ENCODE data around the gene ARHGAP44. TPM values are rescaled to one million over a fixed set of nuclear protein-coding genes. Genes with fewer than 3 reads are reported as not detected.

The ARHGAP44 gene
- total RNA-seq, 1 experiment from 2014 or later = 17.1 TPM

DNA sequence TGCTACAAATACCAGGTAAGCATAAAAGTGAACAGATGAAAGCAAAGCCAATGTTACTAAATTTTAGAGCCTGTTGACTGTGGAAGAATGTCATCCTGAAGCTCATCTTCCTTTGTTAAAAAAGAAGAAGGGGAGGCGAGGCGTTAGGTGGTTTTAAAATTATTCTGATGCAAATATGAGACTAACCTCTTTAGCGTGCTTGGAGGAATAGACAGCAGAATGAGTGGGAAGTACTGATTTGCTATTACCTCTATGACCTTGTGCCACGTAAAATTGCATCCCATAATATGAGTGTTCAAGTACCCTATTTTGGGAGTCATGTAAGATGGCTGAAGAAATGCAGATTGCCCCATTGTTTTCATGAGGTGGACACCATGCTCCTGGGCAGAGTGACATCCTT is 132.8 kb downstream of the ARHGAP44 start:
- intact Hi-C loops (cut with micrococcal nuclease; ENCODE audit: unreplicated experiment) = no loop called here
- BruUV-seq (replicated peaks) = no TSS peak
- CTCF ChIA-PET = no interaction called here
- Mint-ChIP-seq H3K9me3 (ENCODE audit: low read depth, unreplicated experiment) (no peaks in the 10 kb centered on the region), H3K4me1 (ENCODE audit: low read depth, unreplicated experiment) (no peaks in the 10 kb centered on the region), H3K4me3 (ENCODE audit: low read depth, unreplicated experiment) (no peak overlapping the region), H3K27ac (ENCODE audit: unreplicated experiment) (no peak overlapping the region), H3K36me3 (ENCODE audit: insufficient read depth, unreplicated experiment) (no peaks in the 10 kb centered on the region), H3K27me3 (ENCODE audit: unreplicated experiment) (no peaks in the 10 kb centered on the region)
- DNase-seq = no peak
- TF ChIP-seq, protein P1, sequence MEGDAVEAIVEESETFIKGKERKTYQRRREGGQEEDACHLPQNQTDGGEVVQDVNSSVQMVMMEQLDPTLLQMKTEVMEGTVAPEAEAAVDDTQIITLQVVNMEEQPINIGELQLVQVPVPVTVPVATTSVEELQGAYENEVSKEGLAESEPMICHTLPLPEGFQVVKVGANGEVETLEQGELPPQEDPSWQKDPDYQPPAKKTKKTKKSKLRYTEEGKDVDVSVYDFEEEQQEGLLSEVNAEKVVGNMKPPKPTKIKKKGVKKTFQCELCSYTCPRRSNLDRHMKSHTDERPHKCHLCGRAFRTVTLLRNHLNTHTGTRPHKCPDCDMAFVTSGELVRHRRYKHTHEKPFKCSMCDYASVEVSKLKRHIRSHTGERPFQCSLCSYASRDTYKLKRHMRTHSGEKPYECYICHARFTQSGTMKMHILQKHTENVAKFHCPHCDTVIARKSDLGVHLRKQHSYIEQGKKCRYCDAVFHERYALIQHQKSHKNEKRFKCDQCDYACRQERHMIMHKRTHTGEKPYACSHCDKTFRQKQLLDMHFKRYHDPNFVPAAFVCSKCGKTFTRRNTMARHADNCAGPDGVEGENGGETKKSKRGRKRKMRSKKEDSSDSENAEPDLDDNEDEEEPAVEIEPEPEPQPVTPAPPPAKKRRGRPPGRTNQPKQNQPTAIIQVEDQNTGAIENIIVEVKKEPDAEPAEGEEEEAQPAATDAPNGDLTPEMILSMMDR (IDR thresholded peaks at IDR 0.05; ENCODE audit: unreplicated experiment) = no peak

DNA sequence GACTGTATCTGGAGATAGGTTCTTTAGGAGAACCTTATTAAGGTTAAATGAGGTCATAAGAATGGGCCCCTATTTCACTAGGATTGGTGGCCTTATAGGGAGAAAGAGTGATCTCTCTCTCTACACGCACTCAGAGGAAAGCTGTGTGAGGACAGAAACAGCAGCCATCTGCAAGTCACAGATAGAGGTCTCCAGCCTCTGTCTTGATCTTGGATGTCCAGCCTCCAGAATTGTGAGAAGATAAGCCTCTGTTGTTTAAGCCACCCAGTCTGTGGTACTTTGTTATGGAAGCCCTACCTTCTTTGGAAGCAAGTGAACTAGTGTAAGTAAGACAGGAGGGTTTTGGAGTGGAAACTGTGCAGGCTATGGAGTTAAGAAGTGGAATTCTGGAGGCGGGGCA is 135.3 kb downstream of the ARHGAP44 start:
- no peak overlapping the region for H3K27ac Mint-ChIP-seq (ENCODE audit: unreplicated experiment)
- H3K4me3 Mint-ChIP-seq (ENCODE audit: low read depth, unreplicated experiment) = no peak overlapping the region
- BruUV-seq (replicated peaks) = no TSS peak
- H3K4me1 Mint-ChIP-seq (ENCODE audit: low read depth, unreplicated experiment) = no peaks in the 10 kb centered on the region
- DNase-seq = no peak
- TF ChIP-seq, protein P1 (IDR thresholded peaks at IDR 0.05; ENCODE audit: unreplicated experiment) = no peak
- no peaks in the 10 kb centered on the region for H3K27me3 Mint-ChIP-seq (ENCODE audit: unreplicated experiment)
- CTCF ChIA-PET = no interaction called here
- H3K36me3 Mint-ChIP-seq (ENCODE audit: insufficient read depth, unreplicated experiment) = no peaks in the 10 kb centered on the region
- intact Hi-C loops (cut with micrococcal nuclease; ENCODE audit: unreplicated experiment) = no loop called here
- H3K9me3 Mint-ChIP-seq (ENCODE audit: low read depth, unreplicated experiment) = no peaks in the 10 kb centered on the region

DNA sequence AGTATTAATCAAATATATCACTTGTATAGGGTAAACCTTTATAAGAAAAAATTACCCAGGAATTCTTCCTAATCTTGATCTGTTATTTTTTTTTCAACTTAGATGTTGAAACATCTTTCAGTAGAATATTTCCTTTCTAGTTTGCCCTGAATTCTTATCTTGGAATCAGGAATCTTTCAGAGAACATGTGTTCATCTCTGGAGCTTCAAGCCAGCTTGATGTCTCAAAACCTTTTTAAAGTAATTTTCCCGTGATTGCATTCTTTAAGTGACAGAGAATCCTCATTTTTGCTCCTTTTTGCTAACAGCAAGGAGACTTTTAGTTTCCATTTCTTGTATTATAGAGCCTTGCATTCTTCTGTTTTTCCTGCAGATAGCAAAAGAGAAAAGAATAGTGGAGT is 137.7 kb downstream of the ARHGAP44 start:
- intact Hi-C loops (cut with micrococcal nuclease; ENCODE audit: unreplicated experiment) = no loop called here
- H3K4me1 Mint-ChIP-seq (ENCODE audit: low read depth, unreplicated experiment) = no peaks in the 10 kb centered on the region

DNA sequence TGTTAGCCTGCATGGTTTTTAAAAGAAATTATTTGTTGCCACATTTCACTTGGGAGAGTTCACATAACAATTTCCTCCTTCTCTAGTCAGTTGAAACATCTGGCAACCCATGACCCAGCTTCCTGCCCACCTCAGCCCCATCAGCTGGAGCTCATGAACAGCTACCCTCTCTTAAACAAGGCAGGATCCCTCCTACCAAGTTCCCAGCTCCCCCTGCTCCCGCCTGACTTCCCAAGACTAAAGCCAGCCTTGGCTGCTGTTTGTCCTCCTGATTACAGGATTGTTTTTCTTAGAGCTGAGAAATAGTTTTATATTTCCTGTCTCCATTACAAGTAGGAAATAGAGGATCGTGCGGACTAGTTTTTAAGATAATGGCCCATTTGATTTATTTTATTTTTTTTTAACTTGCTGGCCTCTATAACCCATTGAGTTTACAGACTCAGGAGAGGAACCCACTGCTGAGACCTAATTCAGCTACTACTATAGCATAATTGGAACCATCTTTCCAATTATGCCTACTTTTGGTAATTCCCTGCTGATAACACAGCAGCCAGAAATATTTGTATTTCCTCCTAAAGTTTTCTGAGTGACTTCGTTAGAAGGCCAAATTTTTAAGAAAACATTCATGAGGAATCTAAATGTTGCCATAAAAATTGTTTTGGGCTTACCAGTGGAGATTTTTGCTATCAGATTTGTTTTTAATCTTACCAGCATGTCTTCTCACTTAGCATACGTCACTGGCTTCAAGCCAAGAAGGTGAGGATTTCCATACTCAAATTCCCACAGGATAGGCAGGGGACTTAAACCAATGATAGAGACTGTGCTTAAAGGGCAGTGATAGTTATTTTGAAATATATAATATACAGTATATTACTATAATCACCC is 138.5 kb downstream of the ARHGAP44 start:
- Mint-ChIP-seq H3K27me3 (ENCODE audit: unreplicated experiment) (no peaks in the 10 kb centered on the region), H3K27ac (ENCODE audit: unreplicated experiment) (no peak overlapping the region), H3K4me1 (ENCODE audit: low read depth, unreplicated experiment) (no peaks in the 10 kb centered on the region), H3K36me3 (ENCODE audit: insufficient read depth, unreplicated experiment) (no peaks in the 10 kb centered on the region), H3K4me3 (ENCODE audit: low read depth, unreplicated experiment) (no peak overlapping the region), H3K9me3 (ENCODE audit: low read depth, unreplicated experiment) (no peaks in the 10 kb centered on the region)
- BruUV-seq (replicated peaks) = no TSS peak
- intact Hi-C loops (cut with micrococcal nuclease; ENCODE audit: unreplicated experiment) = no loop called here
- no peak for DNase-seq
- CTCF ChIA-PET = no interaction called here
- TF ChIP-seq, protein P1 (IDR thresholded peaks at IDR 0.05; ENCODE audit: unreplicated experiment) = no peak

More for the DNA sequence above, 137.7 kb downstream of the ARHGAP44 start:
- BruUV-seq (replicated peaks) = no TSS peak
- CTCF ChIA-PET = no interaction called here
- no peak for DNase-seq
- no peaks in the 10 kb centered on the region for H3K36me3 Mint-ChIP-seq (ENCODE audit: insufficient read depth, unreplicated experiment)
- H3K27ac Mint-ChIP-seq (ENCODE audit: unreplicated experiment) = no peak overlapping the region
- no peak overlapping the region for H3K4me3 Mint-ChIP-seq (ENCODE audit: low read depth, unreplicated experiment)
- TF ChIP-seq, protein P1 (IDR thresholded peaks at IDR 0.05; ENCODE audit: unreplicated experiment) = no peak
- no peaks in the 10 kb centered on the region for H3K9me3 Mint-ChIP-seq (ENCODE audit: low read depth, unreplicated experiment)
- no peaks in the 10 kb centered on the region for H3K27me3 Mint-ChIP-seq (ENCODE audit: unreplicated experiment)

Measured in Calu3 (cell line).